ENCODE measurements around the gene DENND1A. TPM values are rescaled to one million over a fixed set of nuclear protein-coding genes. Genes with fewer than 3 reads are reported as not detected.

DENND1A gene
- total RNA-seq, 4 donors from 2014 or later = 15.8 to 33.5 (median 23.9) TPM

DNA sequence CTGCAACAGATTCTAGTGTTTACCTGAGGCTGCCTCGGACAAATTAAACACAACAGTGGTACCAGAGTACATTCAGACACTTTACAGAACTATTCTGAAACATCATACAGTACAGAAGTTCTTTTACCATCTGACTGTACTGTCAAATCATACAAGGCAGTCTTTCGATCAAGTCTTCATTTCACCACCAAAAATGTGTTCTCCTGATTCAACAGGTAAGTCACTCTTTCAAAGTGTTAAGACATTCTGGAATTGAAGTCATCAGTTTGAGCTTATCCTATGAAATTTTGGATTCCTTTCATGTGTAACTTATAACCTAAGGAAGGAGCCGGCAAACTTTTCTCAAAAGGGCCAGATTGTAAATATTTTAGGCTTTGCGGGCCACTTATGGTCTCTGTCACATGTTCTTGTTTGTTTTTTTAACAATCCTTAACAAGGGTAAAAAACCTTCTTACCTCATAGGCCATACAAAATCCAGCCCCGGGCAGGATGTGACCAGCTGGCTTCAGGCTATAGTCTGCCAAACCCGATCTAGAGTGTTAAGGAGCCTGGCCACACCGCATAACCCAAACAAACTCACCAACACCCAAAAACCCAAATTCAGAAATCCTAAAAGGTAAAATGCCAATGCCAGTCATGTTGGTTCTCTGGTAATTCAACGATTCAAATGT, 151.6 kb downstream of the DENND1A start:
- no peaks in the 10 kb centered on the region for H3K9me3 ChIP-seq
- TF ChIP-seq POLR2AphosphoS5 (IDR thresholded peaks at IDR 0.05) = no peak
- TF ChIP-seq EP300 (IDR thresholded peaks at IDR 0.05) = no peak
- TF ChIP-seq, protein P1, sequence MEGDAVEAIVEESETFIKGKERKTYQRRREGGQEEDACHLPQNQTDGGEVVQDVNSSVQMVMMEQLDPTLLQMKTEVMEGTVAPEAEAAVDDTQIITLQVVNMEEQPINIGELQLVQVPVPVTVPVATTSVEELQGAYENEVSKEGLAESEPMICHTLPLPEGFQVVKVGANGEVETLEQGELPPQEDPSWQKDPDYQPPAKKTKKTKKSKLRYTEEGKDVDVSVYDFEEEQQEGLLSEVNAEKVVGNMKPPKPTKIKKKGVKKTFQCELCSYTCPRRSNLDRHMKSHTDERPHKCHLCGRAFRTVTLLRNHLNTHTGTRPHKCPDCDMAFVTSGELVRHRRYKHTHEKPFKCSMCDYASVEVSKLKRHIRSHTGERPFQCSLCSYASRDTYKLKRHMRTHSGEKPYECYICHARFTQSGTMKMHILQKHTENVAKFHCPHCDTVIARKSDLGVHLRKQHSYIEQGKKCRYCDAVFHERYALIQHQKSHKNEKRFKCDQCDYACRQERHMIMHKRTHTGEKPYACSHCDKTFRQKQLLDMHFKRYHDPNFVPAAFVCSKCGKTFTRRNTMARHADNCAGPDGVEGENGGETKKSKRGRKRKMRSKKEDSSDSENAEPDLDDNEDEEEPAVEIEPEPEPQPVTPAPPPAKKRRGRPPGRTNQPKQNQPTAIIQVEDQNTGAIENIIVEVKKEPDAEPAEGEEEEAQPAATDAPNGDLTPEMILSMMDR (IDR thresholded peaks at IDR 0.05) = no peak
- TF ChIP-seq POLR2A (IDR thresholded peaks at IDR 0.05) = no peak
- no peaks in the 10 kb centered on the region for H3K36me3 ChIP-seq
- H3K27me3 ChIP-seq = no peaks in the 10 kb centered on the region
- H3K27ac ChIP-seq = no peak overlapping the region
- H3K4me3 ChIP-seq = no peak overlapping the region
- peaks cover 4% of the 10 kb centered on the region for H3K4me1 ChIP-seq
- DNase-seq (ENCODE audit: low spot score in 2 of 2) = no peak
- 93% methylated on average over 8 of the region's 8 CpGs for WGBS

DNA sequence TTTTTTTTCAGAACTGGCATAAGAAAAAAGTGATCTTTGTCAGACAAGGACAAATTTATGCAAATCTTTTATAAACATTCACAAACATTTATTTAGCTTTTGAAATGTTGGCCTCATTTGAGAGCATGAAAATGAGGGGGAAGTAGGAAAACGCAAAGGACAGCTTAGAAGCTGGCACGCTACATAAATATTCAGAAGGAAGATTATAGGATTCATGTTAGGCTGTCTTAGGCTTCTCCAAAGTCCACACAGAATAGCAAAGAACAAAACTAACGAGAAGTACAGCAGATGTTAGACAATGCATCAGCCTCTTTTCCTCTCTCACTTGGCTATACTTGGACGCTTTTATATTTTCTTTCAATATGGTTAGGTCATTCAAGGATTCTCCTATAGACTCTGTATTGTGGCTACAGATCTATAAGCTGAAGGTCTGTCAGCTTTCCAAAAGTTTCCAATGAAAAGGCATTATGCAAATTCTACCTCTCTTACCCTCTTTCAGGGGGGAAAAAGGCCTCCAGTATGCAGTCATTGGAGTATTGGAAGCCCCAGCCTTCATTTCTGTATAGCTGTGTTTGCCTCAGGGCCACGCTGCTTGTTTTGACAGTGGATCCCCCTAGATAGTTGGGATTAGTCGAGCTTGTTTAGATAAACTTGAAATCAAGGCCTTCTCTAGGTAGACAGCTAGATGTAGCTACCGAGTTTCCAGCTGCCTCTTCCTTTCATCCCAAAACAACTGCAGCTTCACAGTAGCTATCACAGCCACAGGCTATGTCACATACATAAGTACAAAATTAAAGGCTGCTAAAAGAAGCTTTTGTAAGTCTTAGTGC, 153.0 kb downstream of the DENND1A start:
- Histone ChIP-seq H3K27me3 (no peaks in the 10 kb centered on the region), H3K36me3 (no peaks in the 10 kb centered on the region), H3K4me3 (no peak overlapping the region), H3K4me1 (peaks cover 3% of the 10 kb centered on the region), H3K9me3 (no peaks in the 10 kb centered on the region), H3K27ac (no peak overlapping the region)
- WGBS = 84% methylated on average over 7 of the region's 7 CpGs
- no peak for DNase-seq (ENCODE audit: low spot score in 2 of 2)
- TF ChIP-seq EP300 (IDR thresholded peaks at IDR 0.05) = no peak
- no peak for TF ChIP-seq POLR2A (IDR thresholded peaks at IDR 0.05)
- TF ChIP-seq, protein P1 (IDR thresholded peaks at IDR 0.05) = no peak
- no peak for TF ChIP-seq POLR2AphosphoS5 (IDR thresholded peaks at IDR 0.05)

DNA sequence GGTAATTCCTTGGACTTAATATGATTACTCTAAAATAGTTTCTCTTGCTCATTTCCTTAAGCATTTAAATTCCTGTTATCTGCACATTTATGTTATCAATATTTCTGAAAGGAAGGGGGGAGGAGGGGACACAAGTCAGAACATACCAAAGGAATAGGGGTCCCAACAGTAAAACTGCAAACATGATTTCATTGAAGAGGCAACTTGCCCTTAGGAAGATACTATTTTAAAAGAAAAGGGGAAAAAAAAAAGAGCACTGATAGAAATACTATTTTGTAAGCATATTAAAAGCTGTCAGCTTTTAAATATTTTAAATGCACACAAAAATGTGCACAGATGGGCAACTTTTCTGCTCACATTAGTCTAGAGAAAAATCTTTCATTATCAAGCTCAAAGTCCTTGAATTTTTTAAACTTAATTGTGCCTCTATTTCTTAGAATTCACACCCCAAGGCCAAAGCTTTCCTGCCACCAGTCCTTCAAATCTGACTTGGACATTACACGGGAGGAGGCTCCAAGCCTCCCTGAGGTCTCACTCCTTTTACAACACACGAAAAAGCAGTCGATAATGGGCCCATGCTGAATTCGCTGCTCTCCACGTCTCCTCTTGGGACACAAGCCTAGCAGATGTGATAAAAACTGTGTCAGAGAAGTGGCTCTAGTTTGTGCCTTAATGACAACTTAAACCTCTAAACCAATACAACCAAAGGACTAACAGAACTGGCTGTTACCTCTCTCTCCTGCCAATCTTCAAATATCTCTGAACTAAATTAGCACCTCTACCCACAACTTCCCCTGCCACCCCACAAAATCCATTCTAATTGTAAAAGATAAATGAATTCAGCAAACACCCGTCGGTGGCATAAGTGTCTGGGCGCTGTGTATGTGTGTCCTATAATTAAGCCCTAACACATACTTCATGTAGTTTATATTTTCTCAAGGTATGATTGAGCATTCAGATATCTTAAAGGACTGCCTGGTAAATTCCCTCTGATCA, 154.3 kb downstream of the DENND1A start:
- Histone ChIP-seq H3K36me3 (no peaks in the 10 kb centered on the region), H3K27ac (no peak overlapping the region), H3K4me1 (no peaks in the 10 kb centered on the region), H3K4me3 (no peak overlapping the region), H3K27me3 (no peaks in the 10 kb centered on the region), H3K9me3 (no peaks in the 10 kb centered on the region)
- TF ChIP-seq, protein P1 (IDR thresholded peaks at IDR 0.05) = no peak
- TF ChIP-seq POLR2A (IDR thresholded peaks at IDR 0.05) (no peak), EP300 (IDR thresholded peaks at IDR 0.05) (no peak), POLR2AphosphoS5 (IDR thresholded peaks at IDR 0.05) (no peak)
- WGBS = 87% methylated on average over 8 of the region's 8 CpGs
- no peak for DNase-seq (ENCODE audit: low spot score in 2 of 2)

DNA sequence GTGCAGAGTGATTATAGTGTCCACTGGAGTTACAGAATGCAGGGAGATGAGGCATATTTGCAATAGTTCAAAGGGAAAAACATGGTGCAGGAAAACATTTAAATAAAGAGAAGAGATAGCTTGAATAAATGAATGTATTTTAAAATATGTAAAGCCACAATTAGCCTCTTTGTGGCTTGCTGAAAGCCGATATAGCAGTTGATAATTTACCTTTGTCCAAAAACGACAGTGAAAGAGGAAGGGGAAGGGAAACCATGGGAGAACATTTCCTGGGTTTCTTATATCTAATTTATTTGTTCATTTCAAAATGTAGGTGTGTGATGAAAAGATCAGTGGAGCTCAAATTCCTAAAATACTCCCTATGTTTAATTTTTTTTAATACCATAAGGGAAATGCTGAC, 156.1 kb downstream of the DENND1A start:
- Histone ChIP-seq H3K4me1 (no peaks in the 10 kb centered on the region), H3K36me3 (no peaks in the 10 kb centered on the region), H3K9me3 (no peaks in the 10 kb centered on the region), H3K27ac (no peak overlapping the region), H3K4me3 (no peak overlapping the region), H3K27me3 (no peaks in the 10 kb centered on the region)
- no peak for DNase-seq (ENCODE audit: low spot score in 2 of 2)
- TF ChIP-seq POLR2AphosphoS5 (IDR thresholded peaks at IDR 0.05) = no peak
- TF ChIP-seq POLR2A (IDR thresholded peaks at IDR 0.05) = no peak
- TF ChIP-seq EP300 (IDR thresholded peaks at IDR 0.05) = no peak
- TF ChIP-seq, protein P1 (IDR thresholded peaks at IDR 0.05) = no peak
- WGBS = 77% methylated on average over 2 of the region's 2 CpGs
